Transverse colon (tissue), 3 donors: ENCODE results near the gene BCL11B.

ENCODE experiments used
- CTCF ChIP-seq, 5 experiments: fragments of 200-600 bp in 3 of 5; fragments of 450-650 bp in 2 of 5; sonication (generic) in 3 of 5; IDR thresholded peaks; 1 replicate in 2 of 5; 2 replicates in 3 of 5; pipeline ENCODE4 v1.5.1; 2016 to 2017; ENCODE audit warnings: antibody characterized with exemption in 5 of 5, inconsistent platforms in 3 of 5, mild to moderate bottlenecking in 2 of 5, moderate library complexity in 1 of 5
- EP300 ChIP-seq: sonication (generic); formaldehyde crosslinking; IDR thresholded peaks from one replicate; pipeline ENCODE4 v1.6.1; 2017; ENCODE audit warnings: antibody characterized with exemption, low read depth
- POLR2A ChIP-seq: fragments of 450-650 bp; IDR thresholded peaks from one replicate; pipeline ENCODE4 v1.6.1; 2016; ENCODE audit warnings: antibody characterized with exemption, mild to moderate bottlenecking, moderate library complexity

GRCh38 chr14:99143126-99143525, 128.9 kb downstream of the BCL11B start:
- no peak for TF ChIP-seq CTCF (IDR thresholded peaks at IDR 0.05)
- no peak for TF ChIP-seq POLR2A
- no peak for TF ChIP-seq EP300
